Measurements from ENCODE around the gene TXNRD3.

DNA sequence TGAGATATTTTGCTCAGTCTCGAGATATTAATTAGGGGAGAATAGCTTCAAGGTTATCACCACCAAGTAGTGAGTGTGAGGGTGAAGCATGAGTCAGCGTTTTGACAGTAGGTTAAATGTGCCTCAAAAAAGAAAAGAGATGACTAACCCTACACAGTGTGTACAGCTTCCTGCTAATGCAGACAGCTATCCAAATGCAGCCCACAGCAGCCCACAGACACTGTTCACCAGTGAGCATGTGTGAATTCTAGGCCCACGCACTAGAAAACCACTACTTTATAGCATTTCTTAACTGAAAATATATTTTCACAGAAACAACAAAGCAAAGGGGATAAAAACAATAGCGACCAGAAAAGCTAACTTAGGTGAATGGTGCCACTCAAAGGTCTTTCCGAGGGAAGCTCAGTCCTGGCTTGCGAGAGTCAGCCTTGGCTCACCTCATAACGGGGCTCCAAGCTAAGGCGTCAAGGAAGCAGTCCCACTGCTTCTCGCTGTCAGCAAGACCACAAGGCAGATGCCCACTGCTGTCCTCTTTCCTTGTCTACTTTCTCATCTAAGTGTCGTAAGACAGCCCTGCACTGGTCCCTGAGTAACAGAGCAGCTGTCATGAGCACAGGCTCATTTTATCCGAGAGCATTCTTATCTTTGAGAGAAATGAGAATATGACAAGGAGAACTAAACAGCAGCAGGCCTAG is 47.6 kb downstream of the TXNRD3 start:
- TF ChIP-seq, protein P1, sequence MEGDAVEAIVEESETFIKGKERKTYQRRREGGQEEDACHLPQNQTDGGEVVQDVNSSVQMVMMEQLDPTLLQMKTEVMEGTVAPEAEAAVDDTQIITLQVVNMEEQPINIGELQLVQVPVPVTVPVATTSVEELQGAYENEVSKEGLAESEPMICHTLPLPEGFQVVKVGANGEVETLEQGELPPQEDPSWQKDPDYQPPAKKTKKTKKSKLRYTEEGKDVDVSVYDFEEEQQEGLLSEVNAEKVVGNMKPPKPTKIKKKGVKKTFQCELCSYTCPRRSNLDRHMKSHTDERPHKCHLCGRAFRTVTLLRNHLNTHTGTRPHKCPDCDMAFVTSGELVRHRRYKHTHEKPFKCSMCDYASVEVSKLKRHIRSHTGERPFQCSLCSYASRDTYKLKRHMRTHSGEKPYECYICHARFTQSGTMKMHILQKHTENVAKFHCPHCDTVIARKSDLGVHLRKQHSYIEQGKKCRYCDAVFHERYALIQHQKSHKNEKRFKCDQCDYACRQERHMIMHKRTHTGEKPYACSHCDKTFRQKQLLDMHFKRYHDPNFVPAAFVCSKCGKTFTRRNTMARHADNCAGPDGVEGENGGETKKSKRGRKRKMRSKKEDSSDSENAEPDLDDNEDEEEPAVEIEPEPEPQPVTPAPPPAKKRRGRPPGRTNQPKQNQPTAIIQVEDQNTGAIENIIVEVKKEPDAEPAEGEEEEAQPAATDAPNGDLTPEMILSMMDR (optimal IDR thresholded peaks at IDR 0.05 in 1 of 3, IDR thresholded peaks at IDR 0.05 in 1 of 3, conservative IDR thresholded peaks at IDR 0.05 in 1 of 3; ENCODE audit: extremely low read depth in 1 of 3, insufficient read depth in 2 of 3, low read length in 3 of 3) = no peak
- no peak for TF ChIP-seq EZH2 (IDR thresholded peaks at IDR 0.05; ENCODE audit: low read length)

Data from keratinocyte (primary cell).